HUES48 (cell line): Measurements from ENCODE around the gene TPRN.

Experiments
- H3K27ac ChIP-seq: one replicate; pipeline ENCODE4 v1.7.0; 2013; ENCODE audit warnings: low read depth, low read length, inconsistent platforms
- H3K27me3 ChIP-seq: 2 replicates; pipeline ENCODE4 v1.6.1; 2013; ENCODE audit warnings: mild to moderate bottlenecking, low read length; ENCODE audit not compliant: control insufficient read depth, insufficient read depth
- H3K36me3 ChIP-seq: 2 replicates; pipeline ENCODE4 v1.6.1; 2013; ENCODE audit warnings: low read length; ENCODE audit not compliant: control insufficient read depth, insufficient read depth
- H3K4me1 ChIP-seq: 2 replicates; pipeline ENCODE4 v1.6.1; 2013; ENCODE audit warnings: mild to moderate bottlenecking, low read length; ENCODE audit not compliant: control insufficient read depth, insufficient read depth
- H3K4me3 ChIP-seq: 2 replicates; pipeline ENCODE4 v1.5.1; 2013; ENCODE audit warnings: mild to moderate bottlenecking, low read depth, low read length
- H3K9ac ChIP-seq: 2 replicates; pipeline ENCODE4 v1.6.1; 2013; ENCODE audit warnings: mild to moderate bottlenecking, low read depth, low read length, moderate library complexity
- H3K9me3 ChIP-seq: 2 replicates; pipeline ENCODE4 v1.6.1; 2013; ENCODE audit warnings: low read length; ENCODE audit not compliant: control insufficient read depth, insufficient read depth

TPRN gene

DNA sequence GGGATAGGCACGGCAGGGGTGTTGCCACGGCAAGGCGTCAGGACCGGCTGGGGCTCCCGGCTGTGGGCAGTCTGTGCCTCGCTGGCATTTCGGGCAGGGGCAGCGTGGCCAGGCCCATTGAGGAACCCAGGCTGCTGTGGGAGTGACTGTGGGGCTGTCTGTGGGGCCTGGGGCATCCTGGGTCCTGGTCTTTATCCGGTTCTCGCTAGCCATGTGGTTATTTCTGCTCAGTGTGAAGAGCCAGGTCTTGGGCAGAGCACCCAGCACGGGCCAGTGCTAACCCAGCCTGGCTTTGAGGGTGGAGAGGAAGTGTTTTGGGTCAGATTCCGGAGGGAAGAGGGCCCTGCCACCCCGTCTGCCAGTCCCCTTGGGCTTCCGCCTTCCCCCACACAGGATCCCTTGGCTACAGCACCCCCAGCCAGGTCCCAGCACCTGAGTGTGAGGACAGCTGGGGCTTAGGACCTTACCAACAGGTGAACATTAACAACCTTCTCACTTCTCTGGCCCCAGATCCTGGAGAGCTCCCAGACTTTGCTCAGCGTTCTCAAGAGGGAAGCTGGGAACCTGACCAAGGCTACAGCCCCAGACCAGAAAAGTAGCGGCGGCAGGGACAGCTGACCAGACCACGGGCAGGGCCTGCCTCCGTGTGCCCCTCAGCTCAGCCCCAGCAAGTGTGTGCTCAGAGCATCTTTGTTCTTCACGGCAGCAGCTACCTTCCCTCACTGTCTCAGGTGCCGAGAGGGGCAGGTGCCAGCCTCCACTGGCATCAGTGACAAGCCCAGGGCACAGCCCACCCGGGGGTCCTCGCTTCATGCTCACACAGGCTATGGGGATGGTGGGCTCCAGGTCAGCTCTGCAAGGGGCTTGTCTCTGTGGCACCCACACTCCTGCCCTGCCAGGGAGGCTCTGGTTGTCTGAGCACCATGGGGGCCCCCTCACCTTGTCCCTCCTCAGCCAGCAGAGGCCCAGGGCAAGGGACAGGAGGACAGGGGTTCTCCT, 10.9 kb downstream of the TPRN start:
- H3K27me3 ChIP-seq: no peaks in the 10 kb centered on the region
- H3K4me1 ChIP-seq: 0 out of 2 replicates have a peak, but pooled peaks cover under 1% of the 10 kb centered on the region
- no peaks in the 10 kb centered on the region for H3K9me3 ChIP-seq
- peak overlapping the region; percentile 93 for H3K27ac ChIP-seq
- peak overlapping the region; percentile 74; the same call in 1 of the 2 replicates for H3K9ac ChIP-seq
- H3K4me3 ChIP-seq: peak overlapping the region; percentile 87
- H3K36me3 ChIP-seq: peaks cover 45% of the 10 kb centered on the region; the same call in 1 of the 2 replicates

DNA sequence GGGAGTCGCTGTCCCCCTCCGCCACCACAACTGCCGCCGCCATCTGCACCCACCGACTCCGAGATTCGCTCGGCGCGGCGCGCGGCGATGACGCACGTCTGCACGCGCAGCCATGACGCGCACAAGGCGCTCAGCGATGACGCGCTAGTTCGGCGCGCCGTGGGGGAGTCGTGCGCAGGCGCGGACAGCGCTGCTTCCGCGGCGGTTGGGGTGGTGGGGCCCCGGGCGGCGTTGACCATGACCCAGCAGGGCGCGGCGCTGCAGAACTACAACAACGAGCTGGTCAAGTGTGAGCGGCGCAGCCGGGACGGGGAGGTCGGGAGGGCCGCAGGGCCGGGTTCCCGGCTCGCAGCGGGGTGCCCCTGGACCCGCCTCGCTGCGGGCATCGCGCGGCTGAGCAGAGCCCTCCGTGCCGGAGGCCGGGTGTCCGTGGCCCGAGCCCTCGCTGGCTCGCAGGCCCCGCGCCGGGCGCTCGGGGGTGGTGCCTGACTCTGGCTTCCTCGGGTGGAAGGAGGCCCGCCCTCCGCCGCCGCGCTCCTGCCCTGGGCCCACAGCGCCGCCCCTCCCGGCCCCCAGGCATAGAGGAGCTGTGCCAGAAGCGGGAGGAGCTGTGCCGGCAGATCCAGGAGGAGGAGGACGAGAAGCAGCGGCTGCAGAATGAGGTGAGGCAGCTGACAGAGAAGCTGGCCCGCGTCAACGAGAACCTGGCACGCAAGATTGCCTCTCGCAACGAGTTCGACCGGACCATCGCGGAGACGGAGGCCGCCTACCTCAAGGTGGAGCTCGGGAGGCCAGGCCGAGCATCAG, 11.8 kb downstream of the TPRN start, which contains the start of the genes ANAPC2 and SSNA1:
Gene ANAPC2 (minus strand): TSS at position 71 of the 807 bp plus-strand sequence. CDS start 28 bp downstream, at position 43.
Gene SSNA1 (plus strand): TSS at position 187 of the 807 bp plus-strand sequence. CDS start 51 bp downstream, at position 238.
- no peaks in the 10 kb centered on the region for H3K9me3 ChIP-seq
- H3K36me3 ChIP-seq: peaks cover 53% of the 10 kb centered on the region
- H3K27me3 ChIP-seq: no peaks in the 10 kb centered on the region
- no peaks in the 10 kb centered on the region for H3K4me1 ChIP-seq
- peak within 1 kb of the TSS; percentile 87 for H3K4me3 ChIP-seq
- H3K9ac ChIP-seq: peak within 1 kb of the TSS; percentile 74
- peak within 1 kb of the TSS; percentile 93 for H3K27ac ChIP-seq

DNA sequence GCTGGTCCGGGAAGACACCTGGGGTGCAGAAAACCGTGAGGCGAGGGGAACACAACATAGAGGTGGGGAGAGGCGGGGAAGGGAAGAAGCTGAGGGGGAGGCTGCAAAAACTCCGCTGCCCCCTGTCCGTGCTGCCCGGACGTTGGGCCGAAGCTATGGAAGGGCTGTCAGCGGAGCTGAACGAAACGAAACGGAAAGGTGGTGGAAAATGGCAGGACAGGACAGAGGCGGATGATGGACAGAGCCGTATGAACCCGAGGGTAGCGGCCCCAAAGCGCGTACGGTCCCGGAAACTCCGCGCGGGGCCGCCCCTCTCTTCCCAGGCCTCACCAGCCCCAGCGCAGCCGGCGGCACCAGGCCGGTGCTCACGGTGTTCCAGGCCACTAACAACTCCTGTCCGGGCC, 12.5 kb downstream of the TPRN start:
- peak overlapping the region; percentile 93 for H3K27ac ChIP-seq
- H3K27me3 ChIP-seq: no peaks in the 10 kb centered on the region
- H3K9ac ChIP-seq: peak overlapping the region; percentile 54; the same call in 1 of the 2 replicates
- H3K4me1 ChIP-seq: no peaks in the 10 kb centered on the region
- H3K36me3 ChIP-seq: peaks cover 59% of the 10 kb centered on the region
- H3K9me3 ChIP-seq: no peaks in the 10 kb centered on the region
- H3K4me3 ChIP-seq: peak overlapping the region; percentile 87

DNA sequence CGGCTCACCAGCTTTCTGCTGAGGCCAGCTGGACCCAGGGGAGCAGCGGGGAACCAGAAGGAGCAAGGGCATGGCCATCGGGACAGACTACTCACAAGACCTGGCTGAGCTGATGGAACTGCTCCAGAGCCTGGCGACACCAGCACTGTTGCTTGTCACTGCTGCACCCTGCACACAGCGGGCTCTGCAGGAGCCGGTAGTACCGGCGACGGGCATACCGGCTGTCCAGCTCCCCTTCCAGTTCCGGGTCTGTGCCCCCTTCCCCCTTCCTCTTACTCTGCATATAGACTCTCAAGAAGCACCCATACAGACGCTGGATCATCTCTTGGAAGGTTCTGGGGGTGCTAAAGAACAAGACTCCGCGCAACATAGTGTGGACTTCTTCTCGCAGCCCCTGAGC, 13.2 kb downstream of the TPRN start:
- no peaks in the 10 kb centered on the region for H3K4me1 ChIP-seq
- H3K9ac ChIP-seq: no peak overlapping the region
- no peaks in the 10 kb centered on the region for H3K9me3 ChIP-seq
- H3K36me3 ChIP-seq: peaks cover 66% of the 10 kb centered on the region
- no peak overlapping the region for H3K27ac ChIP-seq
- H3K4me3 ChIP-seq: peak overlapping the region; percentile 87
- no peaks in the 10 kb centered on the region for H3K27me3 ChIP-seq

DNA sequence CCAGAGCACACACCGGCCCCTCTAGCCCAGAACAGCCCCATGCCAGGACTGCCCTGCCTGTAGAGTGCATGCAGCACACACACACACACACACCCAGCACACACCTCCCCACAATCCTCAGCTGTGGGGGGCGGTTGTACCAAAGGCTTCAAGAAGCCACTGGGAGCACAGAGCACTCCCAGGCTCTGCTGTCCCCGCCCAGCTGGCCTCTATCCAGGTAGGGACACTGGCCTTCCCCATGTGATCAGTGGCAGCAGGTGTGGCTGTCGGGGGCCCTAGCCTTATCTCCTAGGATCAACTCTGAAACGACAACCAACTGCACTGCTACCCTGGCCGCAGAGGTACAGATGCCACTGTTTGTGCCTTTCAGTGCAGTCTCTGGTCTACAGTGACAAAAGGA, 14.2 kb downstream of the TPRN start:
- peaks cover 63% of the 10 kb centered on the region for H3K36me3 ChIP-seq
- H3K9ac ChIP-seq: no peak overlapping the region
- H3K4me1 ChIP-seq: no peaks in the 10 kb centered on the region
- no peaks in the 10 kb centered on the region for H3K27me3 ChIP-seq
- no peak overlapping the region for H3K27ac ChIP-seq
- H3K4me3 ChIP-seq: no peak overlapping the region
- H3K9me3 ChIP-seq: no peaks in the 10 kb centered on the region

DNA sequence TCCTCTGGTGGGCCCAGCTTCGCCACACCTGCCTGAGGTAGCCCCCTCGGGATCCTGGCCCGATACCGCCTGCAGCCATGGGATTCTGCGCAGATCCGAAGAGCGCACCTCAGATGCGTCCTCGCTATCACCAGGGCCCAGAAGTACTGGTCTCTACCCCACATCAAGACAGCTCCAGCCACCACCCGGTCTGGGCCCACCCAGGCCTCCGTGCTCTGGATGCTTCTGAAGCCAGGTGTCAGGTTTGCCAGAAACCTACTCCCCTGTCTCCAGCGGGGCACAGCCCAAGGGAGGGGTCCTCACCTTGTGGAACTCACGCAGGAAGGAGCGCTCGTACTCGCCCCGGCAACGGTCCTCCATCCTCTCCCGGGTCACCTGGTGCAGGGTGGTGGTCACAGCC, 14.6 kb downstream of the TPRN start:
- H3K36me3 ChIP-seq: peaks cover 66% of the 10 kb centered on the region
- no peak overlapping the region for H3K27ac ChIP-seq
- H3K9me3 ChIP-seq: no peaks in the 10 kb centered on the region
- no peak overlapping the region for H3K9ac ChIP-seq
- no peaks in the 10 kb centered on the region for H3K4me1 ChIP-seq
- no peaks in the 10 kb centered on the region for H3K27me3 ChIP-seq
- H3K4me3 ChIP-seq: no peak overlapping the region

DNA sequence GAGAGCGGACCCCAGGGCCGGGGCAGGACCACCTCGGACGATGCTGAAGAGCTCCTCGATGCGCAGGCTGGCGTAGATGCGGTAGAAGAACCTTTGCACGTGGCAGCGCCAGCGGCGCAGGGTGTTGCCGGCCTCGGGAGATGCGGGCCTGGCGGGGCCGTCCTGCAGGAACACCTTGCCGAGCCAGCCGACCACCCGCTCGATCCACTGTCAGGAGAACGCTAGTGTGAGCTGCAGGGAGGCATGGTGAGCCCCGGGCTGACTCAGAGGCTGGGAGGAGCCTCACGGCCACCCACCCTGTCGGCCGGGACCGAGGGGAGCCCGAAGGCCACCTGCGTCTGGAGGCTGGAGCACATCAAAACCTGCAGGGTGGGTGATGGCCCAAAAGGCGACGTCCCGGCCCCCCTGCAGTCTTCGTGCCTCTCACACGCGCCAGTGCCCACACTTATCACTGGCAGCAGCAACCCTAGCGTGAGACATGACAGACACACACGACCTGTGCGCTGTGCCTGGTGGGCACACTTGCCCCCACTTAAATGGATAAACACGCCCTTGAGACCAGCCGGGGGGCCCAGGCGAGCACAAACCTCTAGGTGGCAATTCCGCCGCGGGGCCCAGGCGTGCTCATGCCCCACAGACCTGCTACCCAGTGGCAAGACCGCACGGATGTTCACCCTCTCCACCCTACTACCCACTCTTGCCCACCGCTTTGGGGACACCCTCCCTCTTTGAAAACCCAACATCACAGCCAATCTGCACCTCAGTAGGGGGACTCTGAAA, 15.5 kb downstream of the TPRN start:
- Histone ChIP-seq H3K4me3 (no peak overlapping the region), H3K4me1 (no peaks in the 10 kb centered on the region), H3K9me3 (no peaks in the 10 kb centered on the region), H3K27ac (no peak overlapping the region), H3K9ac (no peak overlapping the region), H3K27me3 (no peaks in the 10 kb centered on the region), H3K36me3 (peaks cover 66% of the 10 kb centered on the region)

DNA sequence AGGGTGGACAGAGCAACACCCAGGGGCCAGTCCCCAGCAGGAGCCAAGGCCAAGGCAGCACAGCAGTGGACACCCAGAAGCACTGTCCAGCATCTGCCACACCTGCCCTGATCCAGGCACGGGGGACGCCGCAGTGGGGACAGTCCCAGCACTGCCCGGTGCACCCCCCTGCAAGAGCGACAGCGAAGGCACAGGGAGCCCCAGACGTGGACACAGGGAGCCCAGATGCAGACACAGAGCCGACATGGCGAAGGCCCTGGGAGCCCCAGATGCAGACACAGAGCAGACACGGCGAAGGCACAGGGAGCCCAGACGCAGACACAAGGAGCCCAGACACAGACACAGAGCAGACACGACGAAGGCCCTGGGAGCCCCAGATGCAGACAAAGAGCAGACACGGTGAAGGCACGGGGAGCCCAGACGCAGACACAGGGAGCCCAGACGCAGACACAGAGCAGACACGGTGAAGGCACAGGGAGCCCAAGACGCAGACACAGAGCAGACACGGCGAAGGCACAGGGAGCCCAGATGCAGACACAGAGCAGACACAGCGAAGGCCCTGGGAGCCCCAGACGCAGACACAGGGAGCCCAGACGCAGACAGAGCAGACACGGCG, 16.5 kb downstream of the TPRN start:
- H3K9me3 ChIP-seq: no peaks in the 10 kb centered on the region
- H3K4me1 ChIP-seq: no peaks in the 10 kb centered on the region
- peaks cover 71% of the 10 kb centered on the region for H3K36me3 ChIP-seq

DNA sequence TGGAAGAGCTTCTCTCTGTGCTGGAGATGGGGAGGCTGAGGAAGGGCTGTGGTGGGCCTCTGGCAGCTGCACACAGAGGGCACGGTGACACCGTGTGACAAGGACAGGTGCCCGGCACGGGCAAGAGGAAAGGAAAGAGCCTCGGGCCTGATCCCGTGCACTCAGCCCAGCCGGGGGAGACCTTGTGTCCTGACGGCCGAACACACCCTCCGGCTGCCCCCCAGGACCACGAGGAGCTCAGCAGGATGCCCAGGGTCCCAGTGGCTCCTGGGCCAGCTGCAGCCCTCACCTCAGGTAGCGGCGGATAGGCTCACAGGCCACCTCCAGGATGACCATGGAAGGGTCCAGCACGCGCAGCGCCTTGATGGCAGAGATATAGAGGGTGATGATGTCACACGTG, 17.7 kb downstream of the TPRN start:
- no peaks in the 10 kb centered on the region for H3K9me3 ChIP-seq
- no peak overlapping the region for H3K27ac ChIP-seq
- peaks cover 75% of the 10 kb centered on the region for H3K36me3 ChIP-seq
- no peaks in the 10 kb centered on the region for H3K27me3 ChIP-seq
- H3K4me1 ChIP-seq: no peaks in the 10 kb centered on the region
- no peak overlapping the region for H3K4me3 ChIP-seq
- no peak overlapping the region for H3K9ac ChIP-seq

More for the DNA sequence above, 16.5 kb downstream of the TPRN start:
- Histone ChIP-seq H3K27me3 (no peaks in the 10 kb centered on the region), H3K27ac (no peak overlapping the region), H3K4me3 (no peak overlapping the region), H3K9ac (no peak overlapping the region)

DNA sequence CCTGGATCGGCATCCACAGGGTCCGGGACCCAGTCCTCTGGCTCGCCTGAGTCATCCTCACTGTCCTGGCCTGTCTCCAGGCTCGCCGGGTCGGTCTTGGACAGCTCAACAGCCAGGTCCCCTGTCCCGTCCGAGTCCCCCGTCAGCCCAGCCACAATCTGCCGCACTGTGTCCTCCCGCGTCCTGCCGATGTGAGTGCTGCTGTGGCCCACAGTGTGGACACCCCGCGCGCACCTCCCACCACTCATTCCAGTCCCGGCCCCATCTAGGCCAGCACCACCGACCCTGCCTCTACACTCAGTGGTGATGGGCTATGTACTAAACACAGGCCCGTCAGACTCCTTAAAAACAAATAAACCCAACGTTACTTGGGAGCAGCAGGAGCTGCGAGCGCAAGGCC, 18.9 kb downstream of the TPRN start:
- H3K36me3 ChIP-seq: peaks cover 69% of the 10 kb centered on the region
- H3K27ac ChIP-seq: no peak overlapping the region
- H3K4me1 ChIP-seq: no peaks in the 10 kb centered on the region
- H3K9me3 ChIP-seq: no peaks in the 10 kb centered on the region
- H3K4me3 ChIP-seq: no peak overlapping the region
- H3K27me3 ChIP-seq: no peaks in the 10 kb centered on the region
- no peak overlapping the region for H3K9ac ChIP-seq
